Stomach smooth muscle (tissue), 2 donors: ENCODE measurements around the gene ELANE.
"Not testable (repeated sequence)": the region's sequence is repeated elsewhere in the genome, so short reads cannot be mapped to it uniquely, and the experiment has no call there.

Experiments used
- H3K27ac ChIP-seq: one replicate; pipeline ENCODE4 v1.7.0; 2013; ENCODE audit warnings: mild to moderate bottlenecking, low read length, inconsistent platforms
- H3K27me3 ChIP-seq, 2 donors: one replicate each; pipeline ENCODE4 v1.7.0; 2013; ENCODE audit warnings: low read length in 2 of 2; ENCODE audit not compliant: insufficient read depth in 2 of 2, control insufficient read depth in 1 of 2
- H3K36me3 ChIP-seq, 2 donors: one replicate each; pipeline ENCODE4 v1.7.0; 2013; ENCODE audit warnings: low read length in 2 of 2; ENCODE audit not compliant: control insufficient read depth in 2 of 2, insufficient read depth in 2 of 2
- H3K4me1 ChIP-seq: one replicate; pipeline ENCODE4 v1.7.0; 2013; ENCODE audit warnings: low read length; ENCODE audit not compliant: control insufficient read depth, insufficient read depth
- H3K4me3 ChIP-seq, 2 donors: one replicate each; pipeline ENCODE4 v1.7.0; 2013; ENCODE audit warnings: low read length in 2 of 2
- H3K9ac ChIP-seq, 2 donors: one replicate each; pipeline ENCODE4 v1.7.0; 2013; ENCODE audit warnings: low read length in 2 of 2, mild to moderate bottlenecking in 1 of 2
- H3K9me3 ChIP-seq, 2 donors: one replicate each; pipeline ENCODE4 v1.7.0; 2013; ENCODE audit warnings: low read length in 2 of 2; ENCODE audit not compliant: control insufficient read depth in 2 of 2
- donor health status: healthy.
- donor health status: Pancreatic carcinoma.

The ELANE gene

DNA sequence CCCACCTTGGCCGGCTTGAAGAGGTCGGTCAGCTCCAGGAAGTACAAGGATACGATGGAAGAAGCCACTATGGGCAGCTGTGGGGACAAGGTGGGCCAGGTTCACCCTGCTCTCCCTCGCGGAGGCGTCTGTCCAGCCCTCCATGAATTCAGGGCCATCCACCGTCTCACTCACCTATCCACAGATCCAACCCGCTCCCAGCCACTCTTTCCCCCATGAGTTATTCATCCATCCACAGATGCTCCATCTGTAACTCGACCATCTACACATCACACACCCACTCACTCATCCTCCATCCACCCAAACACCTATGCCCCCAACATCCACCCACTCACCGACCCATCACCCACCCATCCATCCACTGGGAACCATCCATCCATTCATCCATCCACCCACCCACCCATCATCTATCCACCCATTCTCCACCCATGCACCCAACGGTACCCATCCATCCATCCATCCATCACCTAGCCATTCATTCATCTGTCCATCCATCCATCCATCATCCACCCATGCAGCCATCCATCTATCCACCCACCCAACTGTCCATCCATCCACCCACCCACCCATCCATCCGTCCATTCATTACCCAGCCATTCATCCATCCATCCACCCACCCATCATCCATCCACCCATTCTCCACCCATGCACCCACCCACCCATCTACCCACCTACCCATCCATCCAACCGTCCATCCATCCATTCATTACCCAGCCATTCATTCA, 36.2 kb upstream of the ELANE start:
- Histone ChIP-seq H3K9ac (no peak overlapping the region), H3K27ac (no peak overlapping the region), H3K4me1 (no peaks in the 10 kb centered on the region), H3K4me3 (no peak overlapping the region), H3K9me3 (no peaks in the 10 kb centered on the region), H3K27me3 (no peaks in the 10 kb centered on the region), H3K36me3 (peaks cover 0 to 5% of the 10 kb centered on the region in 2 donors)

GRCh38 chr19:816500-816857, 35.6 kb upstream of the ELANE start:
- no peak overlapping the region for H3K9ac ChIP-seq
- H3K36me3 ChIP-seq: peaks cover 0 to 5% of the 10 kb centered on the region in 2 donors
- no peak overlapping the region for H3K4me3 ChIP-seq
- H3K4me1 ChIP-seq: peaks cover 2% of the 10 kb centered on the region
- H3K9me3 ChIP-seq: no peaks in the 10 kb centered on the region
- H3K27ac ChIP-seq: no peak overlapping the region
- H3K27me3 ChIP-seq: peaks cover 0 to 3% of the 10 kb centered on the region in 2 donors

DNA sequence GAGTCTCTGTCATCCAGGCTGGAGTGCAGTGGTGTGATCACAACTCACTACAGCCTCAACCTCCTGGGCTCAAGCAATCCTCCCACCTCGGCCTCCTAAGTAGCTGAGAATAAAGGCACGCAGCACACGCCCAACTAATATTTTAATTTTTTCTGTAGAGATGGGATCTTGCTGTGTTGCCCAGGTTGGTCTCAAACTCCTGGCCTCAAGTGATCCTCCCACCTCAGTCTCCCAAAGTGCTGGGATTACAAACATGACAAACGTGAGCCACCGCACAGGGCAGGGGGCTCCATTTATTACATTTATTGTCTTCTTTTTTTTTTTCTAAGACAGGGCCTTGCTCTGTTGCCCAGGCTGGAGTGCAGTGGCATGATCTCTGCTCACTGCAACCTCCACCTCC, 31.9 kb upstream of the ELANE start:
- not testable (repeated sequence) for H3K4me1 ChIP-seq, H3K9me3 ChIP-seq, H3K36me3 ChIP-seq, H3K4me3 ChIP-seq, H3K27ac ChIP-seq, H3K9ac ChIP-seq
- H3K27me3 ChIP-seq: peaks cover 7 to 17% of the 10 kb centered on the region in 2 donors

DNA sequence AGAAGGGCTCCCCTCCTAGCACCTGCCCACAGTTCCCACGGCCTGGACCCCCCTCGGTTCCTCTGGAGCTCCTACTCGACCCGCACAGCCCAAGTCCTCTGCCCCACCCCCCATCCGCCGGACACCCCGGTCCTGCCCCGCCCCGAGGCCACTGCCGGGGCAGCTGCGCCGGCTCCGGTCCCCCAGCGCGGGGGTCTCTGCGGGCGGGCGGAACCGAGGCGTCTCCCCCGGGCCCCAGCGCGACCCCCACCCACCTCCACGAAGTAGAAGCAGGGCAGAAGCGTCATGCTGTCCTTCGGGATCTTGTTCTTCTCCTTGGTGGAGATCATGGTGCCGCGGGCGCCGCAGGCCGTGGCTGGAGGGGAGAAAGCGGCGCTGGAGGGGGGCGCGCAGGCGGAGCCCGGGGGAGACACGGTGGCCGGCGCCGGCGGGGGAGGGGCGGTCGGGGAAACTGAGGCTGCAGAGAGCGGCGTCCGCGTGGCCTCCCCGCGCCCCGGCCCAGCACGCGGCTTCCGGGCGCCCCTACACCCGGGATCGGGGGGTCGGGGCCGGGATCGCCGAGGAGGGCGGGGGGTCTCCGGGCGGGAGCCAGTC, 30.8 kb upstream of the ELANE start:
- Histone ChIP-seq H3K27ac (no peak overlapping the region), H3K4me3 (peak overlapping the region in 1 of 2 donors; percentile 29), H3K27me3 (peaks cover 7 to 17% of the 10 kb centered on the region in 2 donors), H3K4me1 (peaks cover 5% of the 10 kb centered on the region), H3K36me3 (no peaks in the 10 kb centered on the region), H3K9ac (no peak overlapping the region), H3K9me3 (no peaks in the 10 kb centered on the region)

GRCh38 chr19:821825-822503, 30.1 kb upstream of the ELANE start, which contains the start of gene PLPPR3:
Gene PLPPR3 (minus strand): TSS chr19:821955. CDS start chr19:821559, 396 bp downstream.
- Histone ChIP-seq H3K9me3 (no peaks in the 10 kb centered on the region), H3K27me3 (peaks cover 7 to 17% of the 10 kb centered on the region in 2 donors), H3K9ac (no peak within 1 kb of the TSS), H3K4me3 (peak within 1 kb of the TSS in 1 of 2 donors; percentile 29), H3K36me3 (no peaks in the 10 kb centered on the region), H3K4me1 (peaks cover 5% of the 10 kb centered on the region), H3K27ac (no peak within 1 kb of the TSS)

DNA sequence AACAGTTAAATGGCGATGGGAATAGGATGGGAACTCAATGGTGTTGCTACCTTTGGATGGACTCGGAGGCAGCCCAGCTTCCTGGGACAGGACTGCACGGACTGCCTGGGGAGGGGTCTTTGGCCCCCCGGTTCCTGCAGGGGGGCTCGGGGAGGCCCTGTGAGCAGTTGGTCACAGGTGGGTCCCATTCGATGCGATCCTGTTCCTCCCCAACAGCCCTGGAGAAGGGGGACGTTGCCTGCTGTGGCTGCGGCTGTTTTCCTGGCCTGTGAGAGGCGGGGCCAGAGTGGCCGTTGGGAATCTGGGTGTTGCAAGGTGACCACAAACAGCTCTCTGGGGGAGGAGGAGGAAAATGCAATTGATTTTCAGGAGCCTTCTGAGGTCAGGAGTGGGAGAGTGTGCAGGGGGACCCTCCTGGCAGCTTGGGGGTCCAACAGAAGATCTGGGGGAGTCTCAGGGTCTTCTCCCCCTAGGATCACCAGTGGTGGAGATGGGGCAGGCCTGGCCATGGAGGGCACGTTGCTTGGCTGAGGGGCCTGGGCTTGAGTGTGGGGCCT, 28.5 kb upstream of the ELANE start:
- no peak overlapping the region for H3K4me3 ChIP-seq
- H3K9ac ChIP-seq: no peak overlapping the region
- H3K4me1 ChIP-seq: peaks cover 5% of the 10 kb centered on the region
- H3K27ac ChIP-seq: no peak overlapping the region
- no peaks in the 10 kb centered on the region for H3K36me3 ChIP-seq
- peaks cover 9 to 19% of the 10 kb centered on the region in 2 donors for H3K27me3 ChIP-seq
- H3K9me3 ChIP-seq: no peaks in the 10 kb centered on the region

GRCh38 chr19:824885-825284, 27.2 kb upstream of the ELANE start:
- Histone ChIP-seq H3K9ac (no peak overlapping the region), H3K27me3 (peaks cover 11 to 19% of the 10 kb centered on the region in 2 donors), H3K9me3 (no peaks in the 10 kb centered on the region), H3K27ac (no peak overlapping the region), H3K4me3 (no peak overlapping the region), H3K4me1 (peaks cover 5% of the 10 kb centered on the region), H3K36me3 (no peaks in the 10 kb centered on the region)

DNA sequence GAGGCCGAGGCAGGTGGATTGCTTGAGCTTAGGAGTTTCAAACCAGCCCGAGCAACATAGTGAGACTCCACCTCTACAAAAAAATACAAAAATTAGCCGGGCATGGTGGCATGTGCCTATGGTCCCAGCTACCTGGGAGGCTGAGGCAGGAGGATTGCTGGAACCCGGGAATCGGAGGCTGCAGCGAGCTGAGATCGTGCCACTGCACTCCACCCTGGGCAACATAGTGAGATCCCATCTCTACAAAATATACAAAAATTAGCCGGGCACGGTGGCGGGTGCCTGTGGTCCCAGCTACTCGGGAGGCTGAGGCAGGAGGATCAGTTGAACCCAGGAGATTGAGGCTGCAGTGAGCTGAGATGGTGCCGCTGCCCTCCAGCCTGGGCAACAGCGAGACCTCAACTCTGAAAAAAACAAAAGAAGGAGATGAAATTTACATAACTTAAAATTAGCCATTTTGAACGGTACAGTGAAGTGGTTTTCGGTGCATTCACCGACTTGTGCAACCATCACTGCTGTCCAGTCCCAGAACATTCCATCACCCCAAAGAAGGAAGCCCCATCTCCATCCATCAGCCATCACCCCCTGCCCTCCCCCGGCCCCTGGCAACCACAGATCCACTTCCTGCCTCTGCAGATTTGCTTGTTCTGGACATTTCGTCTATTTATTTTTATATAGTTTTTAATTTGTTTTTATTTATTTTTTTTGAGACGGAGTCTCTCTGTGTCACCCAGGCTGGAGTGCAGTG, 26.0 kb upstream of the ELANE start:
- Histone ChIP-seq H3K9me3 (no peaks in the 10 kb centered on the region), H3K27ac (no peak overlapping the region), H3K36me3 (no peaks in the 10 kb centered on the region), H3K4me3 (no peak overlapping the region), H3K9ac (no peak overlapping the region), H3K4me1 (peaks cover 5% of the 10 kb centered on the region), H3K27me3 (peaks cover 15 to 24% of the 10 kb centered on the region in 2 donors)

DNA sequence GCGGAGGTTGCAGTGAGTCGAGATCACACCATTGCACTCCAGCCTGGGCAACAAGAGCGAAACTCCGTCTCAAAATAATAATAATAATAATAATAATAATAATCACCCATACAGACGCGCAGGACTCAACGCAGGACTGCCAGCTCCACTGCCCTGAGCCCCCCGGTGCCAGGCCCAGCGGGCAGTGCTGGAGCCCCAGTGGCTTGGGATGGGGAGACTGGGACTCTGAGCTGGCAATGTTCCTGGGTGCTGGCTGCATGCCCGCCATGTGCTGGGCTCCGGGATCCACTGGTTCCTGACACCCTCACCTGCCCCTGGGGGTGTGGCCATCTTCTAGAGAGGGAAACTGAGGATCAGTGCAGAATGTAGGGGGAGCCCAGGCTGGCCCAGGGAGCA, 24.8 kb upstream of the ELANE start:
- H3K9ac ChIP-seq: no peak overlapping the region
- no peaks in the 10 kb centered on the region for H3K36me3 ChIP-seq
- no peak overlapping the region for H3K4me3 ChIP-seq
- peaks cover 19 to 22% of the 10 kb centered on the region in 2 donors for H3K27me3 ChIP-seq
- no peaks in the 10 kb centered on the region for H3K9me3 ChIP-seq
- H3K4me1 ChIP-seq: no peaks in the 10 kb centered on the region
- no peak overlapping the region for H3K27ac ChIP-seq

DNA sequence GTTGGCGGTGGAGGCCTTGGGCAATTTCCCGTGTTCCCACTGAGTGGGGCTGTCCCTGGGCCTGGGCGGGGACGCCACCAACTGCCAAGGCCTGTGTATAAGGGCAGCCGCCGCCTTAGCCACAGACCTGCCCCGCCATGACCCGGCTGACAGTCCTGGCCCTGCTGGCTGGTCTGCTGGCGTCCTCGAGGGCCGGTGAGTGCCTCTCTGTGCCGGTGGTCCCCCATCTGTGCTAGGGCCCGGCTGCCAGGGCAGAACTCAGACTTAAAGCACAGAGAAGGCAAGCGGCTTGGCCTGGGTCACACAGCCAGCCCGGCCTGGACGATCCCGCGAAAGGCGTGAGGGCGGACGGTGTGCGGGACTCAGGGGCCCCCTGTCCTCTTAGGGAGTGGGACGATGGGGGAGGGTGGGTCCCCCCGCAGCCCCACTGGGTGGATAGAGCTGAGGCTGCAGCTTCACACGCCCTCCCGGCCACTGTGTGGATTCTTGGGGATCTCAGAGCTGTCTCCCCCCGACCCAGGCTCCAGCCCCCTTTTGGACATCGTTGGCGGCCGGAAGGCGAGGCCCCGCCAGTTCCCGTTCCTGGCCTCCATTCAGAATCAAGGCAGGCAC, 24.3 kb upstream of the ELANE start, which contains the start of gene AZU1:
AZU1 (plus strand) TSS at position 128 of the 612 bp plus-strand sequence; CDS start at position 138, 10 bp downstream.
- Histone ChIP-seq H3K27ac (no peak within 1 kb of the TSS), H3K9ac (no peak within 1 kb of the TSS), H3K4me1 (no peaks in the 10 kb centered on the region), H3K4me3 (no peak within 1 kb of the TSS), H3K27me3 (peaks cover 17 to 18% of the 10 kb centered on the region in 2 donors), H3K9me3 (no peaks in the 10 kb centered on the region), H3K36me3 (no peaks in the 10 kb centered on the region)
